Measurements from ENCODE around the gene PCDHA8.
"Not testable (repeated sequence)": the region's sequence is repeated elsewhere in the genome, so short reads cannot be mapped to it uniquely, and the experiment has no call there.

The PCDHA8 gene

GRCh38 chr5:140795259-140795641 lies 45.7 kb upstream of the PCDHA8 start:
- TF ChIP-seq ZFP3 (CRISPR knock-in tag; IDR thresholded peaks at IDR 0.05) (no peak), ZC3H10 (CRISPR knock-in tag; IDR thresholded peaks at IDR 0.05) (no peak), TOX (CRISPR knock-in tag; IDR thresholded peaks at IDR 0.05; ENCODE audit: borderline replicate concordance) (no peak)
- ATAC-seq: no peak

- ATAC-seq: not testable (repeated sequence)
These were observed 44.8 kb upstream of the PCDHA8 start for GRCh38 chr5:140796072-140796717.

GRCh38 chr5:140796718-140797095 lies 44.3 kb upstream of the PCDHA8 start:
- no peak for ATAC-seq
- TF ChIP-seq POU6F1 (CRISPR knock-in tag; IDR thresholded peaks at IDR 0.05; ENCODE audit: borderline replicate concordance, low read depth) (no peak), CSDC2 (CRISPR knock-in tag; IDR thresholded peaks at IDR 0.05) (no peak), ZC3H10 (CRISPR knock-in tag; IDR thresholded peaks at IDR 0.05) (no peak), OSR1 (CRISPR knock-in tag; IDR thresholded peaks at IDR 0.05) (no peak), ISL1 (CRISPR knock-in tag; IDR thresholded peaks at IDR 0.05) (no peak), TSHZ2 (CRISPR knock-in tag; IDR thresholded peaks at IDR 0.05) (no peak), ZNF8 (CRISPR knock-in tag; IDR thresholded peaks at IDR 0.05) (no peak), ZFP3 (CRISPR knock-in tag; IDR thresholded peaks at IDR 0.05) (no peak), PPARA (CRISPR knock-in tag; IDR thresholded peaks at IDR 0.05; ENCODE audit: borderline replicate concordance) (no peak), ARNTL (CRISPR knock-in tag; IDR thresholded peaks at IDR 0.05; ENCODE audit: borderline replicate concordance, low read depth) (no peak), PATZ1 (CRISPR knock-in tag; IDR thresholded peaks at IDR 0.05; ENCODE audit: borderline replicate concordance) (no peak), SNAI2 (CRISPR knock-in tag; IDR thresholded peaks at IDR 0.05) (no peak), ESRRG (CRISPR knock-in tag; IDR thresholded peaks at IDR 0.05) (no peak), CREB5 (CRISPR knock-in tag; IDR thresholded peaks at IDR 0.05; ENCODE audit: low read depth) (no peak), TOX (CRISPR knock-in tag; IDR thresholded peaks at IDR 0.05; ENCODE audit: borderline replicate concordance) (no peak)

DNA sequence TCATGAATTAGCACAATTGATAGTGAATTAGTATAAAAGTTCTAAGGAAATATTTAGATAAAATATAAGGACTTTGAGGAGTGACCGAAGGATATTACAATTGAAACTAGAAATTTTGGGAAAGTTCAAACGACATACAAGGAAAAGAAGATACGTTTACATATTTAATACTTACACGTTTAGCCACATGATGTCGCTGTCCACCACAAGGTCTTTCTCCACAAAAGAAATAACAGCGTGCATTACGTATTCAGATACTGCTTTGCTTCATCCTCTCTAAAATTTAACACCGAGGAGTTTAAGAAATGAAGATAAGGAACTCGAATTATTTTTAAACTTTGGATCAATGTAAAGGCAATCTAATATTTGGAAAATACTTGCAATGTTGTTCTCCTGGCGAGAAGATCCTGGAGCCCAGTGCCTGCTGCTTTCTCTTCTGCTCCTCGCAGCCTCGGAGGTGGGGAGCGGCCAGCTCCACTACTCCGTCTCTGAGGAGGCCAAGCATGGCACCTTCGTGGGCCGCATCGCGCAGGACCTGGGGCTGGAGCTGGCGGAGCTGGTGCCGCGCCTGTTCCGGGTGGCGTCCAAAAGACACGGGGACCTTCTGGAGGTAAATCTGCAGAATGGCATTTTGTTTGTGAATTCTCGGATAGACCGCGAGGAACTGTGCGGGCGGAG lies 40.0 kb upstream of the PCDHA8 start, which contains the start of gene PCDHA3:
Gene PCDHA3, plus strand, starts transcription at position 242 of the 678 bp plus-strand sequence.
- no peak for TF ChIP-seq CSDC2 (CRISPR knock-in tag; IDR thresholded peaks at IDR 0.05)
- no peak for TF ChIP-seq TOX (CRISPR knock-in tag; IDR thresholded peaks at IDR 0.05; ENCODE audit: borderline replicate concordance)
- TF ChIP-seq ZNF565 (CRISPR knock-in tag; conservative IDR thresholded peaks at IDR 0.05; ENCODE audit: low read depth): no peak
- no peak for TF ChIP-seq ZC3H10 (CRISPR knock-in tag; IDR thresholded peaks at IDR 0.05)
- no peak for TF ChIP-seq PPARA (CRISPR knock-in tag; IDR thresholded peaks at IDR 0.05; ENCODE audit: borderline replicate concordance)
- TF ChIP-seq ARNTL (CRISPR knock-in tag; IDR thresholded peaks at IDR 0.05; ENCODE audit: borderline replicate concordance, low read depth): no peak
- no peak for TF ChIP-seq SNAI2 (CRISPR knock-in tag; IDR thresholded peaks at IDR 0.05)
- no peak for TF ChIP-seq ESRRG (CRISPR knock-in tag; IDR thresholded peaks at IDR 0.05)
- TF ChIP-seq CREB5 (CRISPR knock-in tag; IDR thresholded peaks at IDR 0.05; ENCODE audit: low read depth): no peak
- no peak for TF ChIP-seq POU6F1 (CRISPR knock-in tag; IDR thresholded peaks at IDR 0.05; ENCODE audit: borderline replicate concordance, low read depth)
- no peak for TF ChIP-seq RARB (CRISPR knock-in tag; IDR thresholded peaks at IDR 0.05)
- no peak for TF ChIP-seq ZNF70 (CRISPR knock-in tag; IDR thresholded peaks at IDR 0.05)
- no peak for TF ChIP-seq PATZ1 (CRISPR knock-in tag; IDR thresholded peaks at IDR 0.05; ENCODE audit: borderline replicate concordance)
- TF ChIP-seq BACH2 (CRISPR knock-in tag; IDR thresholded peaks at IDR 0.05; ENCODE audit: borderline replicate concordance): no peak
- ATAC-seq: no peak

Data from SK-N-SH treated with all-trans-retinoic acid at 6 μM for 48 hours (cell line).